HG03565 (cell line): ENCODE data around the gene MNT.

Source experiments
- ATAC-seq: cut with Tn5 transposase; IDR thresholded peaks from one replicate; pipeline ENCODE4 v1.9.1; 2021; ENCODE audit warnings: mild to moderate bottlenecking, moderate library complexity; ENCODE audit not compliant: unreplicated experiment

The MNT gene

DNA sequence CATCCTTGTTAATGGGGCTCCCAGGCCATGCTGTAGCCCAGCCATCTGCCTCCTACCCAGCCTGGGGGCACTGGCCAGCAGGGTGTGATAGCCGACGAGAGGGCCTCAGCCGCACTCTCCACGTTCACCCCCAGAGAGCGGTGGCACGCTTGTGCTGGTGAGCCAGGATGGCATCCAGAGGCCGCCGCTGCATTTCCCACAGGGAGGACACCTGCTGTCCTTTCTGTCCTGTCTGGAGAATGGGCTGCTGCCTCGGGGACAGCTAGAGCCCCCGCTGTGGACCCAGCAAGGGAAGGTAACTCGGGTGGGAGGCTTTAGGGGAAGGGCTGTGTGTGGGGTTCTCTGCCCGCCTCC is 36.1 kb downstream of the MNT start:
- no peak for ATAC-seq

DNA sequence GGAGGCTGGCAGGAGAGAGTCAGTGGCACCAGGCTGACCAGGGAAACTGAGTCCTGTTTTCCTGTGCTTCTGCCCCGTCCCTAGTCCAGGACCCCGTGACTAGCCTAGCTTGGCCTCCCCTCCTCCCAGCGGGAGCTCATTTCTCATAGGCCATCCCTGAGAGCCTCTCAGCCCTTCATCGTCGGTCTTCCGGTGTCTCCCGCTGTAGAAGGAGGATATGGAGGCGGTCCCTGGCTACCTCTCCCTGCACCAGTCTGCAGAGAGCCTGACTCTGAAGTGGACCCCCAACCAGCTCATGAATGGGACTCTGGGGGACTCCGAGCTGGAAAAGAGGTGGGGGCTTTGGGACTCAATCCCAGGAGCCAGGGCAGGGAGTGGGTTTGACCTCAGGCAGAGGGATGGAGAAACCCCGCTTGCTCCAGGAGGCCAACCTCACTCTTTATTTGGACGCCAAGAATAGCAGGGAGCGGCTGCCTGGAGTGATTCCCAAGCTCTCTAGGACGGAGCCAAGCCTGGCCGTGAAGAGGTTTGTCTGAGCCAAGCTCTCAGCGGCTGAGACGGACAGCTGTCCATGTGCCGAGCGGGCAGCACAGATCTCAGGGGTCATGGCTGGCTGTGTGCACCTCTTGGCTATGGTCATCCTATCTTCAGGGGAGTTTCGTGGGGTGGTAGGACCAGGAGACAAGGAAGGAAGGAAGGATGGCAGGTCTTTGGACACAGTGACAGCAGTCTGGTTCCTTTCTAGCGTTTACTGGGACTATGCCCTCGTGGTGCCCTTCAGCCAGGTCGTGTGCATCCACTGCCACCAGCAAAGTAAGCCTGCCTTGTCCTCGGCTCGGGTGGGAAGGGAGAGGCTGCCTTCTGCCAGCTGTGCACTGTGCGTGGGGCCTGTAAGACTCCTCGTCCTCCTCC is 36.8 kb downstream of the MNT start:
- no peak for ATAC-seq

DNA sequence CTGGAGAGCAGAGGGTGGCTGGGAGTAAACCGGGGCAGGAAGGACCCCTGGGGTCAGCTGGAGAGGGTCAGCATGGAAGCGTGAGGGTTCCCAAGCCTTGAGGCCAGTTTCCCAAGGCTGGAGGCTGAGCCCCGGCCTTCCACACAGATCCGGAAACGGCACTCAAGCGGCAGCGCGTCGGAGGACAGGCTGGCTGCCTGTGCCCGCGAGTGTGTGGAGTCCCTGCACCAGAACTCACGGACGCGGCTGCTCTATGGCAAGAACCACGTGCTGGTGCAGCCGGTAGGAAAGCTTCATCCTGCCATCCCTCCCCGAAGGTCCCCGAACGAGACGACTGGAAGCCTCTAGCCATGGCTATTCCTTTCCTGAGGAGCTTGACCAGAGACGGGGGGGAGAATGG is 37.5 kb downstream of the MNT start:
- no peak for ATAC-seq

DNA sequence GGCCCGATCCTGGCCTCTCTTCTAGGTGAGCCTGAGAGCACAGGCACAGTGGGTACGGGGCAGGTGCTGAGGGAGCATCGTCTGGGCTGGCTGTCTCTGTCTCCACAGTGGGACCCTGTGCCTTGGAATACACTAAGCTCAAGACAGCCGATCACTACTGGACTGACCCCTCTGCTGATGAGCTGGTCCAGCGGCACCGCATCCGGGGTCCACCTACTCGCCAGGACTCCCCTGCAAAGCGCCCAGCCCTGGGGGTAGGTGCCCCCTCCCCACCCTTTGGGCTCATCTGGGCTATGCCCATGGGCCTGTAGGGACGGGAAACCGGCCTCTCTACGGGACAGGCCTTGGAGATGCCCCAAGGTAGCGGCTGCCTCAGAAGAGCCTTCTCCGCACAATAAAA is 38.0 kb downstream of the MNT start:
- ATAC-seq: no peak

DNA sequence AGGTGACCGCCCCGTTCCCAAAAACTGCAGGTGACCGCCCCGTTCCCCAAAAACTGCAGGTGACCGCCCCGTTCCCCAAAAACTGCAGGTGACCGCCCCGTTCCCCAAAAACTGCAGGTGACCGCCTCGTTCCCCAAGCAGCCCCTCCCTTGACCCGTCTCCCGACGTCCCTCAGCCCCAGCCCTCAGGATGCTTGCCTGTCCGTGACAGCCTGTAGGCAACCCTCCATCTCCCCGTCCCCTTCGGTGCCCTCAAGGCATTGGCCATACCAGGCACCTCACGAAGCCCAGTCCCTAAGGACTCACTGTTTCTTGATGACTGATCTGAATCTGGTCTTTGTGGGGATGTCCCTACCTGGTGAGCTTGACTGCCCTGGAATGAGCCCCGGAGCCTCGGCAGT is 38.4 kb downstream of the MNT start:
- no peak for ATAC-seq

DNA sequence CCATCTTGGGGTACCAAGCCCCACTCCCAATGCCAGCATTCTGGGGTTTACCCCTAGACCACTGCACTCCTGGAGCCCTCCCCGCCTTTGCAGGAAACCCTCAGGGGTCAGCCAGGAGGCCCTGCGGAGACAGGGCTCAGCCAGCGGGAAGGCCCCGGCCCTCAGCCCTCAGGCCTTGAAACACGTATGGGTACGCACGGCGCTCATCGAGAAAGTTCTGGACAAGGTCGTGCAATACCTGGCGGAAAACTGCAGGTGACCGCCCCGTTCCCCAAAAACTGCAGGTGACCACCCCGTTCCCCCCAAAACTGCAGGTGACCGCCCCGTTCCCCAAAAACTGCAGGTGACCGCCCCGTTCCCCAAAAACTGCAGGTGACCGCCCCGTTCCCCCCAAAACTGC is 38.8 kb downstream of the MNT start:
- no peak for ATAC-seq

DNA sequence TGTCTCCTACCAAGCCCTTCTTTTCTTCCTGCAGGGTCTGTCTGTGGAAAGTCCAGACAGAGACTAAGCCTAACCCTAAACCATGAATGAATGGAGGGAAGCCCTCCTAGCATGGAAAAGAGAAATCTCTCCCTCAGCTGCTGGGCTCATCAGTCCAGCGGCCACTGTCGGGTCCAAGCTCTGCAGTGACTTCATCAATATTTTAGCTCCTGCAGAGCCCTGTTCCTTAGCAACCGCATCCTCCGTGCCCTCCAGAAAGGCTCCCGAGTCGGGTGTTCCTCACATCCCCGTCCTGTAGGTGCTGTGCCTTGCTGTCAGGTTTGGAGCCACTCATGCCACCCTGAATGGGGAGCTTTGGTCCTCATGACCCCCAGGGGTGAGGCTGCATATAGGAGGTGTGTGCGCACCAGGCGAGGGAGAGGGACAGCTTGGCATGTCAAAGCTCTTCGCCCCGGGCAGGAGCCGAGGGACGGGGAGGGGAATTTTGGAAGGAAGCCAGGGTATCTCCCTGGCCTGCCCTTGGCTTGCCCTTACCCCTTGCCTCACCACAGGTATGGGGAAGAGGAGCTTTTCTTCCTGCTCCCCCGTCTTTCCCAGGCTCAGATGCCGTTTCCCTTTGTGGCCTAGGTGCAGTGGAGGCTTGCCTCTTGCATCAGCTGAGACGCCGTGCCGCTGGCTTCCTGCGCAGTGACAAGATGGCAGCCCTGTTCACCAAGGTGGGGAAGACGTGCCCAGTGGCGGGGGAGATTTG is 39.7 kb downstream of the MNT start:
- ATAC-seq: no peak

DNA sequence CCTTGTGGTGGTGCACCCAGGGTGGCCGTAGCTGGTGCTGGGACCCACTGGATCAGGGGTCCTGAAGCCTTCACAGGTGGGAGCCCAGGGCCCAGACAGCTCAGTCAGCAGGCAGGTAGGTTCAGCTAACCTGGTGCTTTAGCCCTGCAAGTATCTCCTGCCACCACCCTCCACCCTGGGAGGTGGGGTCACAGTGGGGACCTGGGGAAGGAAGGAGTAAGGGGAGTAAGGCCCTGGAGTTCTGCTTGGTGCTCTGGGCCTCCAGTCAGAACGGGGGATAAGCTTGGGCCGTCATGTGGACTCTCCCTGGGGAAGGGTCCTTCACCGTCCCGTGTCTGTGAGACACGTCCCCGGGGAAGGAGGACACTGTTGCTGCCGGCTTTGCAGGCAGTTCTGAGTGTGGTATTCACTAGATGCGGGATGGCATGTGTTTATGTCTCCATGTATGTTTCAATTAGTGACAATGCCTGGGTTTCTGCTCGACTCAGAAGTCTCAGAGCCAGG is 42.9 kb downstream of the MNT start:
- no peak for ATAC-seq

DNA sequence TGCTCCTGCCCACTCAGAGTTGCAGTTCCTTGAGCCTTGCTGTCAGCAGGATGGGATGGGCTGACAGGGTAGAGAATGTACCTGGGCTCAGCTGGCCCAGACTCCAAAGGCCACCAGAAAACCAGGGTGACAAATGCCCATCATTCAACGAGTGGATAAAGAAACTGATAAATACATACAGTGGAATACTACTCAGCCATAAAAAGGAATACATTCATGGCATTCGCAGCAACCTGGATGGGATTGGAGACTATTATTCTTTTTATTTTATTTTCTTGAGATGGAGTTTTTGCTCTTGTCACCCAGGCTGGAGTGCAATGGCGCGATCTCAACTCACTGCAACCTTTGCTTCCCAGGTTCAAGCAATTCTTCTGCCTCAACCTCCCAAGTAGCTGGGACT is 43.6 kb downstream of the MNT start:
- ATAC-seq: no peak

DNA sequence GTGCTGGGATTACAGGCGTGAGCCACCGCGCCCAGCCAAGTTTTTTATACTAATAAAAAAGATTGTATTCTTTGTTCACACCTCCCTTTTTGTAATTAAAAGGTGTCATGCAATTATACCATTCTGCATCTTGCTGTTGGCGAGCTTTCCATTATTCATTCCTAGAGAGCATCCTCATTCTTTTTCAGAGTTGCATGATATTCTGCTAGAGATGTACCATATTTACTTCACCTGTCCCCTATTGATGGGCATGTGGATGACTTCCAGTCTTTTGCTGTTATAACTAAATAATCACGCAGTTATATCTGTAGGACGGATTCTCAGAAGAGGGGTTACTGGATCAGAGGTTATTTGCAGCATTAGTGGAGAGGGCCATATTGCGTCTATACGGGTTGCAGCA is 46.5 kb downstream of the MNT start:
- no peak for ATAC-seq

DNA sequence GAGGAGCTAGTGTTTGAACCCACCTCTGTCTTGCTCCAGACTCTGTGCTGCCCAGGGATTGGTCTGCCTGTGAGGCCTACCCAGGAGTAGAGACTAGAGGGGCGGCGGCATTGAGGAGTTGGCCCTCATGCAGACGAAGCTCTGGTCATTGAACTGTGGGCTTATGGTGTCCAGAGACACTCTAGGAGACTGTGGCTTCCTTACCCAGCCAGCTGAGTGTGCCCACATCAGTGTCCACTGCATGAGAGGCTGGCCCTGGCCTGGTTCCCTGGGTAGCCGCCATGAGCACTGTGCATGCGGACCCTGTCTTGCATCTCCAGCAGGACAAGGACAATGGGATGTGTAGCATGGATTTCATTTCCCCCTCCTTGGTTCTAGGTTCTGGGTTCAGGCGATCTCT is 49.6 kb downstream of the MNT start:
- no peak for ATAC-seq

DNA sequence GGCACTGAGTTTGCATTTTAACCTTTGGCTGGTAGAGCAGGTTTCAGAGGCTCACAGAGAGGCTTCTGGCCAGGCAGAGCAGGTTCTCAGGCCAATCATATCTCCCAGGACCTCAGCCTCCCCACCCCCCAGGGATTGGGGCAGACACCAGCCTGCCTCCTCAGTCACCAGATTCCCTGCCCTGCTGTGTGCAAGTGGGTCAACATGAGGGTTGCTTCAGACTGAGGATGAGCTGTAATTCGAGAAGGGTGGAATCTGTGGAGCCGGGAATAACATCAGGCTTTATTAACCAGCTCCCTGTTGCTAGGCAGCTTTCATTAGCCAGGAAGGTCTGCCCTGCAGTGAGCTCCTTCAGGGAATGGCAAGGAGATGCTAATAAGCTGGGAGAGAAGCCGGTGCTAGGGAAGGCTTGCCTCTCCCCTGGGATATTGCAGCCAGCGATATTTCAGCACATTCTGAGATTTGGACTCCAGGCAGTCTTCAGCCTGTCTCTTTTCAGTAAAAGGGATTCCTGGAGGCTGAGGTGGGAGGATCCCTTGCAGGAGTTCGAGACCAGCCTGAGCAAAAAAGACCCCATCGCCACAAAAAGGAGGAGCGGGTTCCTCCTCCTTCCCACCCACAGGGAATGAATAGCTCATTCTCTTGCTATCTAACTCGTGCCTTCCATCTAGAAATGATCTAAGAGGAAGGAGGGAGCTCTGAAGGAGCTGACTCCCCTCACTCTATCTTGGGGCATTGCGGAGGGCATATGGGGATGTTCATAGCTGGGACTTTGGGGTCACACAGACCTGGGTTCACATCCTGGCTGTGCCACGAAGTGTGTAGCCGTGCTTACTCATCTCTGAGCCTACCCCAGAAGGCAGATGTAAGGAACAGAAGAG is 52.8 kb downstream of the MNT start:
- no peak for ATAC-seq

DNA sequence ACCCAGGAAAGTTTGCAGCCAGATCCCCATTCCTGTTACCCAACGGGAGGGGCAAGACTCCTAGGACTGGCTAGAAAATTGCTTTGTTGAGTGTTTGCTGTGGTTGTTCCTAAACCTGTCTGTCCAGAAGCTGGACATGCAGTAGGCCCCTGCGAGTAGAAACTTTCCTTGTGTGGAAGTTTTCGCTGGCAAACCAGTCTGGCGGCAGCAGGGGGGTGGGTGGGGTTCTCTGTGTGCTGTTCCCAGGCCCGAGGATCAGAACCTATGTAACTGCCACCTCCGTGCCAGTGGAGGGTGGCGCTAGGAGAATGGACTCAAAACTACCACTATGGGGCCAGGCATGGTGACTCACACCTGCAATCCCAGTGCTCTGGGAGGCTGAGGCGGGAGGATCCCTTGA is 54.4 kb downstream of the MNT start:
- ATAC-seq: no peak

DNA sequence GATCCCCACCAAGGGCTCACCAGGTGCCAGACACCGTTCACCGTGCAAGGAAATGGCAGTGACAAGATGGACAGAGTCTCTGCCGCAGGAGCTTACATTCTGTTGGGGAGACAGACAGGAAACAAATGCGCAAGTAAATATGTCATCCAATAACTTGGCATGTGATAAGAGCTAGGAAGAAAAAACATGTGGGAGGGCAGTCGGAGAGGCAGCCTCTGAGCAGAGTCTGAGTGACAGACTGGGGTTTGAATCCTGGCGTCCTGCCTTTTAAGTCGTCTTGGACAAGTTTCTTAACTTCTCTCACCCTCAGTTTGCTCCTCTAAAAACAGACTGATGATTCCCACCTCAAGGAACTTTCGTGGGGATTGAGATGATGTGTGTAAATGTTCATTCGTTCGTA is 56.3 kb downstream of the MNT start:
- ATAC-seq: no peak

DNA sequence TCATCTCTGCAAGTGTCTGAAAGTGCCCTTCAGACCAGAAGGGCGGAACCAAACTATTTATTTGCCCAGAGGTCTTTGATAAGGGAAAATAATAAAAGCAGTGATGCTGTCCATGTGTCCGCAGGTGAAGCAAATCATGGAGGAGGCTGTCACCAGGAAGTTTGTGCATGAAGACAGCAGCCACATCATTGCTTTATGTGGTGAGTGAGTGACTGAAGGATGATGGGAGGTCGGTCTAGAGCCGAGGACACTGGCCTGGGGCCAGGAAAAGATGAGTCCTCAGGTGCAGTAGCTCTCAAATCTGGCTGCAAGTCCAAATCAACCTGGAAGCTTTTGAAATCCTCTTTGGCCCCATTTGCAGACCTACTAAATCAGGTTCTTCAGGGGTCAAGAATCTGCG is 57.4 kb downstream of the MNT start:
- ATAC-seq: no peak

DNA sequence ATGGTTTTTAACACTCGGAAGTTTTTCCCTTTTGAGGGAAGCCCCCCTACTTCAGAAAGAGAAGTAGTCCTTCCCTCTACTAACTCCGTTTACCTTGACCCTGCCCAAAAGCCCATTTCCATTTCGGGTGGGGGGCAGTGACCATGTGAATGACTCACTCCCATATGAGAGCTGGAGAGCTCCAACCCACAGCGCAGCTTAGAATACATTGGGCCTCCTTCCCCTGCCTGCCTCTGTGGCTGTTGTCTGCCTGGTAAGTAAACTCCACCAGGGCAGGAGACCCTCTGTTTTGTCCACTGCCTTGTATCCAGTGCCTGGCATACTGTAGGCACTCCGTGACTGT is 62.6 kb downstream of the MNT start:
- ATAC-seq: no peak

DNA sequence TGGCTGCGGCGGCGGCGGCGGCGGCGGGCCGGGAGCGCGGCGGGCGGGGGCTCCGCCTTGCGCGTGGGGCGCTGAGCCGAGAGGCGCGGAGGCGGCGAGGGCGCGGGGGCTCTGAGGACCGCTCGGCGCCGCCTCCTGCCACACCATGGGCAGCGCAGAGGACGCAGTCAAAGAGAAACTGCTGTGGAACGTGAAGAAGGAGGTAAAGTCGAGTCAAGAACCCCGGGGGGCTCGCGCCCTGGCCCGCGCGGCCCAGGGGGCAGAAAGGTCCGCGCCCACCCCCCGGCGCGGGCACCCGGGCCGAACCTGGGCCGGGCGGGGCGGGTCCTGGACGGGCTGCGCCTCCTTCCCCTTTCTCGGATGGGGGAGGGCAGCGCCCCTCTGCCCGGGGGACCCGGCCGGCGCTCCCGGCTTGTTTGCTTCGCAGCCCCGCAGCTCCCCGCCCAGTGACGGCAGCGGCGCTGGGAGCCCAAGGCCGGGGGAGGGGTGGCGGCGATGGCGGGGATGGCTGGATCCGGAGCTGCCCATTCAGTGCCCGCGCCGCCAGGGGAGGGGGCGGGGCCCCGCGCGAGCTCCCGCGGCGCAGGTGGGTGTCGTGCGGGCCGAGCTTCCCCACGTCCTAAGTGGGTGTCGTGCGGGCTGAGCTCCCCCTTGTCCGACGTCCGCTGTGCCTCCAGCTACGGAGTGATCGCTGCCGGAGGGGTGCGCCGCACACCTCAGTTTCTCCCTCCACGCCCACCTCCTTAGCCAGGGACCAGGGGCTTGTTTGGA is 63.1 kb downstream of the MNT start:
- ATAC-seq: no peak

DNA sequence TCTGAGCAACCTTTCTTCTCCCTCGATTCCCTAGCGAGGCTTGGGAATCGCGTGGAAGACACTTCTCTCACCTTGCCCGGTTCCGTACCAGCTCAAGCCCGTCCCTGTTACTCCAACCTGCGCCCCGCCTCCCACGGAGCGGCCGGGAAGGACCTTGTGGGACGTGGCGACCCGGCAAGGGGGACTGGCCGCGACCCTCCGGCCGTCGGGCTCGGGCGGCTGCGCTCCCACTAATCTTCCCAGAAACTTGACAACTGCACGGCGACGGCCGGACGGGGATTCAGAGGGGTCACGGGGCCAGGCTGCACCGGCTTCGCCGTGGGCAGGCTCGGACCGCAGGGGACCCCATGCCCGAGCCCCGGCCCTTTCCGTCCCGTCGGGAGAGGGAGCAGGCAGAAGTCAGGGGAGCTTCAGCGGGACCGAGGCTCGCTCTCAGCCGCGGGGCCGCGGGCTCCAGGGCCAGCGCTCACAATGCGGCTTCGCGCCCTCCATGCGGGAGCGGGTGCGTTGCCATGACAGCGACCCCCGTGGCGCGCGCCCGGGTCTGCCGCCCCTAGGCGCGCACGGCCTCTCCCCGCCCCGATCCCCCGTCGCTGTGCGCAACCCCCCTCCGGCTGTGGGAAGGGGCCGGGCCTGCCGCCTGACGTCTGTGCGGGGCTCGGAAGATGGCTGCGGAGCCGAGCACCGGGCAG is 63.9 kb downstream of the MNT start, which contains the start of gene SGSM2:
Gene SGSM2 (plus strand): TSS at position 650 of the 692 bp plus-strand sequence. CDS start 188 bp downstream, outside the sequence.
- ATAC-seq: no peak

DNA sequence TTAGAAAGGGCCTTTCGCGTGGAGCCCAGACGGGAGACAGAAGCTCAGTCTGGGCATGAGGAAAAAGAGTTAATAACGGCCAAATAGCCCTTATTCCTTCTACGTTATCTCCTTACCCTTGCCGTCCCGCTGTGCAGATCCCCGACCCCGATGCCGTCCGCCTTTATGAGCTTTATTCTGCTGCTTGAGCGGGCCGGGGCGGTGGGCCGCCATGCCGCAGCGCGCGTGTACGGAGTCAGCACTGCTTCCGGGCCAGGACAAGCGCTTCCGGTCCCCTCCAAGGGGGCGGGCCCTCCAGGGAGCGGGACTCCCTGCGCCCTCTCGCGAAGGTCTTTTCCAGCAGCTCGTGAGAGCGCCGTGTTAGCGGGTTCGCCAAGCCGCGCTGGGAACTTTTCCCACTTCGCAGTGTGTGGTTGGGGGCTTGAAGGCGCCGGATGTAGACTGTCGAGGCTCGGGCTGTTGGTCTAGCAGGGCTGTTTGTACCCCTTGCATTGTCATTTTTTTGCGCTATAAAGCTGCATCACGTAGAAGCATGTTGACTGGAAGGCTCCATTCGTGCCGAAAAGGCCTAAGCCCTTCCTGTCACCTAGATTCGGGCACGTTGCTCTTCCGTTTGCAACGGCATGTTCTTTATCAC is 64.5 kb downstream of the MNT start, which contains the start of gene TSR1:
Gene TSR1 (minus strand): TSS at position 243 of the 637 bp plus-strand sequence. CDS start 30 bp downstream, at position 213.
- ATAC-seq: peak; percentile 75
